Measurements from ENCODE around the gene ZC3H4.

GRCh38 chr19:47081095-47081494 lies 32.5 kb downstream of the ZC3H4 start:
- TF ChIP-seq POLR2A (IDR thresholded peaks at IDR 0.05; ENCODE audit: low read depth) (no peak), CTCF (IDR thresholded peaks at IDR 0.05) (no peak), EP300 (IDR thresholded peaks at IDR 0.05) (no peak)
